GM18520 (cell line): ENCODE results near the gene GOLGA6D.
"Not testable (repeated sequence)": the region's sequence is repeated elsewhere in the genome, so short reads cannot be mapped to it uniquely, and the experiment has no call there.

Source experiments
- ATAC-seq: cut with Tn5 transposase; IDR thresholded peaks from one replicate; pipeline ENCODE4 v1.9.1; 2021; ENCODE audit not compliant: unreplicated experiment

GOLGA6D gene, protein sequence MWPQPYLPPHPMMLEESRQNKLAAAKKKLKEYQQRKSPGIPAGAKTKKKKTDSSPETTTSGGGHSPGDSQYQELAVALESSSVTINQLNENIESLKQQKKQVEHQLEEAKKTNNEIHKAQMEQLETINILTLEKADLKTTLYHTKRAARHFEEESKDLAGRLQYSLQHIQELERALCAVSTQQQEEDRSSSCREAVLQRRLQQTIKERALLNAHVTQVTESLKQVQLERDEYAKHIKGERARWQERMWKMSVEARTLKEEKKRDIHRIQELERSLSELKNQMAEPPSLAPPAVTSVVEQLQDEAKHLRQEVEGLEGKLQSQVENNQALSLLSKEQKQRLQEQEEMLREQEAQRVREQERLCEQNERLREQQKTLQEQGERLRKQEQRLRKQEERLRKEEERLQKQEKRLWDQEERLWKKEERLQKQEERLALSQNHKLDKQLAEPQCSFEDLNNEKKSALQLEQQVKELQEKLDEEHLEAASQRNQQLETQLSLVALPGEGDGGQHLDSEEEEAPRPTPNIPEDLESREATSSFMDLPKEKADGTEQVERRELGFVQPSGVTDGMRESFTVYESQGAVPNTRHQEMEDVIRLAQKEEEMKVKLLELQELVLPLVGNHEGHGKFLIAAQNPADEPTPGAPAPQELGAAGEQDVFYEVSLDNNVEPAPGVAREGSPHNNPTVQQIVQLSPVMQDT

DNA sequence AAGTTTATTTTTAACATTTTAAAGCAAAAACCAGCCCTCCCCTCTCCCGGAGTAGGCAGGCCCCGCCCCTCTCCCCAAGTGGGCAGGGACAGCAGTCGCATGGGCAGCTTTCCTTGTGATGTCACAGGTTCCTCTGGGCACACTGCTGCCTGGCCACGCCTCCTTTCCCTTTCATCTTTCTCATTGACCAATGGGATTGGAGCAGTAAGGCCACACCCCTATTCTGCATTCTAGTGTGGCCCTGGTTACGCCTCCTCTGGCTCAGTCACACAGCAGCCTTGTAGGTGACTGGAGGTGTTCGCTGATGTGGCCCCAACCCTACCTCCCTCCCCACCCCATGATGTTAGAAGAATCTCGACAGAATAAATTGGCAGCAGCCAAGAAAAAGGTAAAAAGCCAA lies at the start of gene GOLGA6D:
TSS of gene GOLGA6D (plus strand) at position 264 of the 400 bp plus-strand sequence. CDS start at position 305, 41 bp downstream.
- not testable (repeated sequence) for ATAC-seq

DNA sequence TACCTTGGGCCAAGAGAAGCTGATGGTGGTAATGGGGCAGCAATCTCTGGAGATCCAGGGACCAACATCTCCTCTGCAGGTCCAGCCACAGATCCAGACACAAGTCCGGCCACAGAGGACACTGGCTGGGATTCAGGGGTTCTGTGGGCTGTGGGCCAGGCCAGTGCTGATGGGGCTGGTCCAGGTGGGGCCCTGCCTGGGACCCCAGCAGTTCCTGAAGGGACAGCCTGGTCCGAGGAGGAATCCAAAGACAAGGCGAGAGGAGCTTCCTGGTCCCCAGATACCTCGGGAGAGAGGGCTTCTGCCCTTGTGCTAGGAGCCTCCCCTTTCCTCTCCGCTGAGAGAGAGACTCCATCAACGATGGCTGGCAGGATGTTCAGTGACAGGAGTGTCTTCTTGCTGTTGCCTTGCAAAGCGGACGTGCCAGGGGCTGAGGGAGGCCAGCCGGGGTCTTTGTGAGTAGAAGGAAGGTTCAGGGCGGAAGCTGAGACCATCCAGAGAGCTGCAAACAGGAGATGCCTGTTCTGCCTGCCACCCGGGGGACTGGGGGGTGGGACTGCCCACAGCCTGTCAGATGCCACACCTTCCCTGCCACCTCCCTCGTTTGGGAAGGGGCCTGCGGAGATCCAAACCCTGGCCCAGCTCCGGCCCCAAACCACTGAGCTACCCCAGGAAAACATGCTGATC lies 49.0 kb upstream of the GOLGA6D start:
- ATAC-seq, result no peak

DNA sequence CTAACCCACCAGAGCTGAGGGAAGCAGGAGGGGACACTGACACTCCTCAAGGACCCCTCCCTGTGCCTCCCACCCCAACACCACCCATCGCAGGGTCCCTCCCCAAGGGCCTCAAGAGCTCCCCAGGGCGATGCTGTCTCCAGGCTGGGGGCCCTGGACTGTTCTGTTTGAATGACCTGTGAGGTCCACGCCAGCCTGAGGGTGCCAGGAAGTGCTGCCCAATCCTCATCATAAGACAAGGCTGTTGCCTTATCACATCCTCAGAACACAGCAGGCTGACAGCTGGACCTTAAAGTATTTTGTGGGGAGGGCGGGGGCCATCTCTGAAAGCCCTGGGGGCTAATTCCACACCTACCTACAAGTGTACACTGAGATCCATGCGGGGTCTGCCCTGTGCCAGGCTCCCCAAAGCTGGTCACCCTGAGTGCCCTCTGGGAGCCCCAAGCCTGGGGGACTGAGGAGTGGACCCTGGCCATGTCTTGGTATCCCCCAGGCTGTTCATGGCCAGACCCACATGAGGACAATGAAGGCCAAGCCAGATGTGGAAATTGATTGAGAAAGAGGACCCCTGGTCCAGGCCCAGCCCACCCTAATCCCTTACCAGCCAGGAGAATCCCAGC lies 48.3 kb upstream of the GOLGA6D start:
- no peak for ATAC-seq

DNA sequence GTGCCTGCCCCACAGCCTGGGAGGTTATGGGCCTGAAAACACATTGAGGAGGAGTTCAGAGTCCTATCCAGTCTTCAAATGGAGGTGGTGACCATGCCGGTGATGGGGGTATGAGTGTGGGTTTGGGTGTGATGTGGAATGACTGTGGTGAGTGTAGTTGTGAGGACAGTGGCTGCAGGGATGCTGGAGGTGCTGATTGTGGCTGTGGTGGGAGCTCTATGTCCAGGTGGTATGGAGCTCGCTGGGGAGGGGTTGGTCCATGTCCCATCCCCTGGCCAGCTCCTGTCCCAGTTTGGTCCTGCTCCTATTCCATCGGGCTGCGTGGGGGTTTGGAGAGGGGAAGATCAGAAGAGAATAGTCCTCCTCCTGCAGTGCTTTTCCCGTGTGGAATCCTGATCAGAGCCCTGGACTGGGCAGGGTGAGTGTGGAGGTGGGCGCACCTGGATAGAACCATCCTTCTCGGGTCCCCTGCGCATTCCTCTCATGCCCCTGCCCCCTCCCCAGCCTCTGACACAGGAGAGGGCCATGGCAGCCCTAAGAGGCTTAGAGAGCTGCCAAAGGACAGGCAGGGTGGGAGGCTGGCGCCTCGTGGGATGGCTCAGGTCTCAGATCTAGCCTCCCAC lies 47.5 kb upstream of the GOLGA6D start:
- ATAC-seq, result no peak

- no peak for ATAC-seq
Observed at GRCh38 chr15:75235760-75236729, 46.6 kb upstream of the GOLGA6D start.

DNA sequence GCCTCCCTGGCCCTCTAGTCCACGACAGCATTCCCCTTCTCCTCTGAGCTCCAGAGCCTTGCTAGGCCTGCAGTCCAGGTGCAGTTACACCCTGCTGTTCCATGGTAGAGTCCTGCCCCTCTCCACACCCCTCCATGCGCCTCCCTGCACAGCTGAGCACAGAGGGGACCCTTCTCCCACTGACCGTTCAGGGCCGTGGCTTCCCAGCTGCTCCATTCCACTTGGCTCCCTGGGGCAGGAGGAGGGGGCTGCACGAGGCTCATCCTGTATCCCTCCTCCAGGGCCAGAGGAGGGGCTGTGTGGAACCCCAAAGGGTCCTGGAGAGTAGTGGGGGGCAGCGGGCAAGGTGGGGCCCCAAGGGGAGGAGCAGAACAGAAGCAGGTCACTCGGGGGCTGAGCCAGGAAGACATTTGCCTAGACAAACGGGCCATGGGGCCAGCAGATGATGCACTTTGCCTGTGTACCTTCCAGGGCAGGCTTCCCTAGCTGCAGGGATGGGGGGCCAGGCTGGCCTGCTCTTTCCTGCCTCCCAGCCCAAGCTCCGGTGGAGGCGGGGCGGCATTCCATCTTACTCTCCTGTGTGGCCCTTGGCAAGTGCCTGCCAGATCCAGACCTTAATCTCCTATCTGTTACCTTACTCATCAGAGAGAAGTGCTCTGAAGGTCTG lies 45.2 kb upstream of the GOLGA6D start:
- no peak for ATAC-seq

GRCh38 chr15:75238150-75238549 lies 44.5 kb upstream of the GOLGA6D start:
- ATAC-seq, result no peak

GRCh38 chr15:75245741-75246140 lies 36.9 kb upstream of the GOLGA6D start:
- ATAC-seq, result not testable (repeated sequence)

DNA sequence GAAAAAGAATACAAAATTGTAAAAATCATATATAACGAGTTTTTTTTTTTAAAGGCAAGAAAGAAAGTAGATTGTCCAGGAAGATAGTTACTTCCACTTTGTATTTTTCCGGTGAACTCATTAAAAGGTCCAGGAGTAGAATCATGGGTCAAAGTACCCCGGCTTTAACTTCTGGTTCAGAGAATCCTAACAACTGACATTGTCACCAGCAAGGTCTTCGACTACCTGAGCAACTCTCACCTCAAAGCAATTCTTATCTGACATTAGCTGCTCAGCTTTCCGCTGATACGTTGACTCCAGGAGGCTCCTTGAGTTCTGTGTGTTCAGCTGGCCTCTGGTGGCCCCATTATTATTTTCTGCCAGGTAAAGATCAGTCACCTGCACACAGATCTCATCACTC lies 33.6 kb upstream of the GOLGA6D start:
- ATAC-seq, result not testable (repeated sequence)

GRCh38 chr15:75249726-75250125 lies 32.9 kb upstream of the GOLGA6D start:
- no peak for ATAC-seq

DNA sequence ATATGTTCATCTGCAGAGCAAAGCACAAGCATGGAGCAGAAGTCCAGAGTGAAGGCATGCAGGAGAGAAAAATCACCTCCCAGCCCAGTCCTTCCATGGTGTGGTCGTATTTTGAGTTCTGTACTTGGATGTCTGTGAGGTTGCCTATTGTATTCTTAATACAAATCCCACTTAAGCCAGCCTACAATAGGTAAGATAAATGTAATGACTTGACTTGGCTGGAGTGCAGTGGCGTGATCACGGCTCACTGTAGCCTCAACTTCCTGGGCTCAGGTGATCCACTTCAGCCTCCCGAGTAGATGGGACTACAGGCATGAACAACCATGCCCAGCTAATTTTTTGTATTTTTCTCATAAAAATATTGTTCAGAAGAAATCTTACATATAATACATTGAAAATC lies 31.3 kb upstream of the GOLGA6D start:
- not testable (repeated sequence) for ATAC-seq

DNA sequence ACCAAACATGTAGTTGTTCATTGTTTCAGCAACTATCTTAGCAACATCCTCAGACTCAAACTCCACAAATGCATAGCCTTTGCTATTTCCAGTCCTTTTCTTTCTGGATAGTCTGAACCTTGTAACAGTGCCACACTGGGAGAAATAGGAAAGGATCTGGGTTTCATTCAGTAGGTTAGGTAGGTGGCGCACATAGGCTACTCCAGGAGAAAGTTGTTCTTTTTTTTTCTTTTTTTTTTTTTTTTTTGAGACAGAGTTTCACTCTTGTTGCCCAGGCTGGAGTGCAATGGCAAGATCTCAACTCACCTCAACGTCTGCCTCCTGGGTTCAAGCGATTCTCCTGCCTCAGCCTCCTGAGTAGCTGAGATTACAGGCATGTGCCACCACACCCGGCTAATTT lies 30.4 kb upstream of the GOLGA6D start:
- ATAC-seq, result not testable (repeated sequence)

DNA sequence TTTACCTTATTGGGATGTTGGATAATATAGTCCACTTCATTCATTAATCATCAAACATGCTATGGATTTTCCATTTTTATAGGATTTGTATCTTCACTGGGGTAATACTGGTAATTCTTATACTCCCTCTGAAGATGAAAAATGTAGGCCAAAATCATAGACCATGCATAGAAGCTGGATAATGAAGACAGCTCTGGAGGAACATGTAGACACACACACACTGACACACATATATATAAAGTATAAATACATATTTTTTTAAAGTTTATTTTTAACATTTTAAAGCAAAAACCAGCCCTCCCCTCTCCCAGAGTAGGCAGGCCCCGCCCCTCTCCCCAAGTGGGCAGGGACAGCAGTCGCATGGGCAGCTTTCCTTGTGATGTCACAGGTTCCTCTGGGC lies 24.6 kb upstream of the GOLGA6D start, which contains the start of gene GOLGA6C:
TSS of gene GOLGA6C (plus strand) at position 301 of the 400 bp plus-strand sequence. CDS start 265 bp downstream, outside the sequence.
- not testable (repeated sequence) for ATAC-seq

GRCh38 chr15:75258620-75259343 lies 23.9 kb upstream of the GOLGA6D start:
- ATAC-seq, result not testable (repeated sequence)

GRCh38 chr15:75259873-75260272 lies 22.8 kb upstream of the GOLGA6D start:
- ATAC-seq, result not testable (repeated sequence)

DNA sequence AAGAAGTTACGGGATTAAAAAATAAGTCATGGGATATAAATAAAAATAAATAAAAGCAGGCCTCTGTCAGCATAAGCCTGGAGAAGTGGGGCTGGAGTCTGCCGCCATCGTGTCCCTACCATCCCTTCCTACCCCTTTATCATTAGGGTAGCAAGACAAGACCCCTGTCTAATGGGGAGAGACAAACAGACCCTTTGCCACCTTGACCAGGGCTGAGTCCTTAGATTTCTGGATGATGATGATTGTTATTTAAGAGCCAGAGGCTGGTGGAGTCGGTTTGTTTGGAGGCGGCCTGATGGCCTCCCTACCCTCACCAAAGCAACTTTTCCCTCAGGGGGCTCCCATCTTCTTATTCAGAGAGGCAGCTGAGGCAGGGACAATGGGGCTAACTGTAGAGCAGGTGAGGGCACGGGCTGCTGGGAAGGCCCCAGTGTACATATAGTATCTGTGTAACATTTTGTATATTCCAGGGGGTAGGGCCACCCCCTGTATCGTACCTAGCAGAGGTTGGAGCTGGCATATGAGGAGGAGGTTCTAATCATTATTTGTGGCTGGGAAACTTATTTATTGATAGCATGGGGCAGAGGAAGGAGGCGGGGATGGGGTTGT lies 8.8 kb upstream of the GOLGA6D start:
- ATAC-seq, result not testable (repeated sequence)

DNA sequence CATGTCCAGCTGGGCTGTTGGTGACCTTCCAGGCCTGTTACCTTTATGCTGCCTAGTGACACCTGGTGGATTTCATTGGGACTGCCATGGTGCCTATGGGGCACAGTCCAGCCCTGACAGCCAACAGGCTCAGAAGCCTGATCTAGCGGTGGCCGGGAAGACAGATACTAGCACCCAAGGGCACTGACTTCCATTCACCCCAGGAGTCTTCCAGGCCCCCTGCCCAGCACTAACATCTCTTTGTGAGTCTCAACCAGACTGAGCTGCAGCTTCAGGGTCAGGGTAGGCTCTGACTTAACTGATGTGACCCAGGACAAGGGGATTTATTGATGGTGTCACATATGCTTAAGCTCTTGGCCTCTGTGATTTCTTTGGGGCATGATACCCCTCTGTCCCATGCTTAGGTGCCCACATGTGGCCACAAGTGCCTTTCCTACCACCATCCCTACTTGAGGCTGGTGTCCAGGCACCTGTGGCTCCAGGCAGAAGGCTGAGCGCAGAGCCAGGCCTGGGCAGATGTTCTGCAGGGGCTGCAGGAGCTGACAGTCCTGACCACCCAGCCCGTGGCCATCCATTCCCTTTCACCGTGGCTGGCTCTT lies 8.0 kb upstream of the GOLGA6D start:
- ATAC-seq, result peak; percentile 89
